Tibial nerve (tissue), 4 donors: Measurements from ENCODE around the gene FGF14. TPM values are rescaled to one million over a fixed set of nuclear protein-coding genes. Genes with fewer than 3 reads are reported as not detected.

ENCODE experiments used
- DNase-seq, 2 donors: peaks; one replicate each; pipeline ENCODE4 v3.0.0-alpha.2; 2019; ENCODE audit warnings: low spot score in 2 of 2
- H3K27ac ChIP-seq, 4 donors: fragments of 200-600 bp; sonication (generic) in 3 of 4; one replicate each; pipeline ENCODE4 v1.5.1; 2017 to 2019; ENCODE audit warnings: mild to moderate bottlenecking in 1 of 4
- H3K27me3 ChIP-seq, 2 donors: fragments of 200-600 bp; sonication (generic) in 1 of 2; one replicate each; pipeline versions ENCODE4 v1.5.1 to v1.6.0; 2017 to 2019
- H3K36me3 ChIP-seq, 3 donors: fragments of 200-600 bp; sonication (generic); one replicate each; pipeline ENCODE4 v1.5.1; 2018 to 2019
- H3K4me1 ChIP-seq, 4 donors: fragments of 200-600 bp; sonication (generic) in 3 of 4; one replicate each; pipeline ENCODE4 v1.5.1; 2017 to 2019
- H3K4me3 ChIP-seq, 4 donors: fragments of 200-600 bp; sonication (generic) in 3 of 4; one replicate each; pipeline ENCODE4 v1.5.1; 2017 to 2019; ENCODE audit warnings: mild to moderate bottlenecking in 1 of 4, moderate library complexity in 1 of 4
- H3K9me3 ChIP-seq, 4 donors: fragments of 200-600 bp; sonication (generic) in 3 of 4; one replicate each; pipeline ENCODE4 v1.5.1; 2017 to 2019
- CTCF ChIP-seq, 5 experiments: fragments of 200-600 bp in 3 of 5; fragments of 450-650 bp in 2 of 5; sonication (generic) in 3 of 5; IDR thresholded peaks; one replicate each; pipeline ENCODE4 v1.5.1; 2016 to 2019; ENCODE audit warnings: antibody characterized with exemption in 5 of 5, mild to moderate bottlenecking in 3 of 5, moderate library complexity in 2 of 5
- EP300 ChIP-seq, 2 donors: sonication (generic); formaldehyde crosslinking; IDR thresholded peaks; one replicate each; pipeline ENCODE4 v1.6.1; 2017; ENCODE audit warnings: antibody characterized with exemption in 2 of 2, mild to moderate bottlenecking in 1 of 2
- POLR2A ChIP-seq, 2 donors: fragments of 450-650 bp; IDR thresholded peaks; one replicate each; pipeline ENCODE4 v1.6.1; 2017; ENCODE audit warnings: antibody characterized with exemption in 2 of 2, mild to moderate bottlenecking in 2 of 2, moderate library complexity in 2 of 2
- WGBS, 2 donors: methylation state at CpG; one replicate each; pipeline ENCODE4 v1.1.5; 2018; 5-methylcytosine and 5-hydroxymethylcytosine counted together
- total RNA-seq, 4 donors: library from RNA; depleted of rRNA; stranded (reverse); fragments of >200 nt; gene quantifications; one replicate each; pipeline ENCODE4 v1.1.0, GENCODE V29; 2016

FGF14 gene
- total RNA-seq, 4 donors from 2014 or later, result 0.20 to 2.1 (median 0.21) TPM; not detected in 1

DNA sequence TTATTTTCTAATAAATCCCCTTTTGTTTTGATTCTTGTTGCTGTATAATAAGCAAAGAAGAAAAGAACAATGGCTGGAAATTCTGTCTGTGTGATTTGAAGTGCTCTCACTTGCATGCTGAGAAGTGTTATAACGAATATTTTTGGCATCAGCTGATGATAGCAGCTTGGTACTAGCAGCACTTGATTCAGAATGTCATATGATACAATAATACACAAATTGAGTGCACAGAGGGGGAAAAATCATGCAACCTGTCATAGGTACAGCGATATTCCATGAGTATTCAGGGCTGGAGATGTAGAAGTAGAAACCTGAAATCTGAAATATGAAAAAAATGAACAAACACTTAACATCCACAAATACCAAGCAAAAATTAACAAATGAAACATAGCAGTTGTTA is 108.1 kb downstream of the FGF14 start:
- 59 to 66% methylated on average over 2 of the region's 2 CpGs for WGBS, 2 donors
- TF ChIP-seq POLR2A (IDR thresholded peaks at IDR 0.05) (no peak), EP300 (IDR thresholded peaks at IDR 0.05) (no peak), CTCF (IDR thresholded peaks at IDR 0.05) (no peak)
- Histone ChIP-seq H3K4me1 (no peaks in the 10 kb centered on the region), H3K9me3 (no peaks in the 10 kb centered on the region), H3K4me3 (no peak overlapping the region), H3K27ac (no peak overlapping the region), H3K27me3 (no peaks in the 10 kb centered on the region), H3K36me3 (no peaks in the 10 kb centered on the region)
- DNase-seq, result no peak

DNA sequence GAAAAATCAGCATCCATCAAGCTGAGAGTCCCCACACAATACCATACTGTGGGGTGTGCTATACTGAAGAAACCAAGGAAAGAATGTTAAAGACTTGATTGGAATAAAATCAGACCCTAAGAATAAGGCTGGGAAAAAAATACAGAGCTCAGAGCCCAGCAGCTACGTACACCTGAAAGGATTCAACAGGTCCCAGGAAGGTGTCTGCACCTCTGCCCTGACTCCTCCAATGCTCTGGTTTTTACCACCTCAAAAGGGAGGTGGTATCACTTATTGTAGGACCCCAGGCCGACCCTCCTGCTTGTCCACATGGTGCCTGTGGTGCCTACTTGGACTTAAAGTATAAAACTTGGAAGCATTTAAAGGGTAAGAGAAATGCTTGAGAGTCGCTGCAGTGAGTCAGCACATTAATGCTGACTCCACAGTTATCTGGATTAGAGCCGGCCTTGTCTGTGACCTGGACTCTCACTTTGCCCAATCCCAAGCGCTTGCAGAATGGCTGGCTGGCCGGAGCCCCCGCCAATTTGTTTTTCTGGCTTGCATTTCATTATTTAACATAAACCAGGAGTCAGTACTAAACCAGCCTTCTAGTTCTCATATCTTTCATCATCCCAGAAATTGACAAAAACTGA is 110.1 kb downstream of the FGF14 start:
- Histone ChIP-seq H3K27ac (no peak overlapping the region), H3K4me3 (no peak overlapping the region), H3K9me3 (no peaks in the 10 kb centered on the region), H3K36me3 (no peaks in the 10 kb centered on the region), H3K27me3 (no peaks in the 10 kb centered on the region), H3K4me1 (no peaks in the 10 kb centered on the region)
- no peak for DNase-seq
- no peak for TF ChIP-seq EP300 (IDR thresholded peaks at IDR 0.05)
- no peak for TF ChIP-seq CTCF (IDR thresholded peaks at IDR 0.05)
- TF ChIP-seq POLR2A (IDR thresholded peaks at IDR 0.05), result no peak
- 71 to 72% methylated on average over 7 of the region's 7 CpGs for WGBS, 2 donors

GRCh38 chr13:102289606-102290005 is 112.2 kb downstream of the FGF14 start:
- no peaks in the 10 kb centered on the region for H3K27me3 ChIP-seq
- no peaks in the 10 kb centered on the region for H3K4me1 ChIP-seq
- no peak overlapping the region for H3K4me3 ChIP-seq
- H3K27ac ChIP-seq, result no peak overlapping the region
- no peaks in the 10 kb centered on the region for H3K9me3 ChIP-seq
- no peaks in the 10 kb centered on the region for H3K36me3 ChIP-seq
- WGBS, 2 donors, result 60 to 64% methylated on average over 4 of the region's 4 CpGs
- no peak for DNase-seq
- TF ChIP-seq CTCF (IDR thresholded peaks at IDR 0.05) (no peak), EP300 (IDR thresholded peaks at IDR 0.05) (no peak), POLR2A (IDR thresholded peaks at IDR 0.05) (no peak)

GRCh38 chr13:102286326-102286725 is 115.5 kb downstream of the FGF14 start:
- Histone ChIP-seq H3K27ac (no peak overlapping the region), H3K9me3 (no peaks in the 10 kb centered on the region), H3K4me3 (no peak overlapping the region), H3K36me3 (no peaks in the 10 kb centered on the region), H3K27me3 (no peaks in the 10 kb centered on the region), H3K4me1 (no peaks in the 10 kb centered on the region)
- TF ChIP-seq EP300 (IDR thresholded peaks at IDR 0.05), result no peak
- no peak for TF ChIP-seq CTCF (IDR thresholded peaks at IDR 0.05)
- no peak for TF ChIP-seq POLR2A (IDR thresholded peaks at IDR 0.05)
- 82 to 86% methylated on average over 1 of the region's 1 CpG for WGBS, 2 donors
- DNase-seq, result no peak

GRCh38 chr13:102280366-102280765 is 121.5 kb downstream of the FGF14 start:
- Histone ChIP-seq H3K4me1 (peaks cover 0 to 5% (median 0%) of the 10 kb centered on the region in 4 donors), H3K27me3 (no peaks in the 10 kb centered on the region), H3K36me3 (no peaks in the 10 kb centered on the region), H3K27ac (no peak overlapping the region), H3K4me3 (no peak overlapping the region), H3K9me3 (no peaks in the 10 kb centered on the region)
- TF ChIP-seq CTCF (IDR thresholded peaks at IDR 0.05) (no peak), POLR2A (IDR thresholded peaks at IDR 0.05) (no peak), EP300 (IDR thresholded peaks at IDR 0.05) (no peak)
- DNase-seq, result no peak
